ENCODE measurements around the gene TPMT. TPM values are rescaled to one million over a fixed set of nuclear protein-coding genes. Genes with fewer than 3 reads are reported as not detected.

TPMT gene
- polyA plus RNA-seq, 2 of the 4 experiments (the other 2 are of a cell fraction) = 11.2 to 16.5 TPM

DNA sequence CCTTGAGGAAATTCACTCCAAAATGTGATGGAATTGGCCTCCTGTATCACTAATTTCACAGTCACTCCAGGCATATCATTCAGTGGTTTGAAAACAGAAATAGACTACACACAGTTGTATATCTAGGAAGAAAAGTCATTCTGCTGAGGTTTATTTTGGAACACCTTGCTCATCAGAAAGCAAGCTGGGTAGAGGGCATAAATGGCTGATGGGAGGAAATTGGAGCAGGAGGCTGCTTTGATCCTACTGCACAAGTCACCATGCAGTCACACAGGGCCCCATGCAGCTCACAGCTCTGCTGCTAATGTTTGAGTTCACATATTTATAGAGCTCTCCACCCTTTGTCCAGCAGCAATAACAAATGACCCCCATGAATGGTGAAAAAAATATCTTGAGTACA lies 44.7 kb downstream of the TPMT start:
- Histone ChIP-seq H3K27ac (no peak overlapping the region), H3K4me1 (no peaks in the 10 kb centered on the region), H3K4me3 (no peak overlapping the region), H3K9me3 (peaks cover 10% of the 10 kb centered on the region), H3K4me2 (no peak overlapping the region)
- FAIRE-seq (no peak), DNase-seq (ENCODE audit: low read depth in 1 of 2, low spot score in 1 of 2) (no peak), ATAC-seq (no peak)
- ChIA-PET CTCF (no interaction called here), POLR2A (no interaction called here)
- TF ChIP-seq GATA3 (IDR thresholded peaks at IDR 0.05; ENCODE audit: borderline replicate concordance) (no peak), RAD21 (conservative IDR thresholded peaks at IDR 0.05 in 1 of 2, IDR thresholded peaks at IDR 0.05 in 1 of 2) (no peak), RARB (CRISPR knock-in tag; IDR thresholded peaks at IDR 0.05) (no peak), MAFK (IDR thresholded peaks at IDR 0.05; ENCODE audit: partially characterized antibody) (no peak), HES2 (IDR thresholded peaks at IDR 0.05) (no peak), KDM5A (IDR thresholded peaks at IDR 0.05) (no peak), NFE2L2 (conservative IDR thresholded peaks at IDR 0.05; ENCODE audit: low read length) (no peak), HOXB13 (CRISPR knock-in tag; IDR thresholded peaks at IDR 0.05; ENCODE audit: low read depth) (no peak), USF2 (IDR thresholded peaks at IDR 0.05) (no peak), MAX (IDR thresholded peaks at IDR 0.05) (no peak), CBX2 (IDR thresholded peaks at IDR 0.05; ENCODE audit: borderline replicate concordance, low read depth) (no peak), EP300 (IDR thresholded peaks at IDR 0.05) (no peak), HOXB5 (CRISPR knock-in tag; IDR thresholded peaks at IDR 0.05) (no peak), CHD4 (IDR thresholded peaks at IDR 0.05; ENCODE audit: borderline replicate concordance) (no peak), MYC (IDR thresholded peaks at IDR 0.05; ENCODE audit: borderline replicate concordance, low read length) (no peak)
- TF ChIP-seq, protein P1, sequence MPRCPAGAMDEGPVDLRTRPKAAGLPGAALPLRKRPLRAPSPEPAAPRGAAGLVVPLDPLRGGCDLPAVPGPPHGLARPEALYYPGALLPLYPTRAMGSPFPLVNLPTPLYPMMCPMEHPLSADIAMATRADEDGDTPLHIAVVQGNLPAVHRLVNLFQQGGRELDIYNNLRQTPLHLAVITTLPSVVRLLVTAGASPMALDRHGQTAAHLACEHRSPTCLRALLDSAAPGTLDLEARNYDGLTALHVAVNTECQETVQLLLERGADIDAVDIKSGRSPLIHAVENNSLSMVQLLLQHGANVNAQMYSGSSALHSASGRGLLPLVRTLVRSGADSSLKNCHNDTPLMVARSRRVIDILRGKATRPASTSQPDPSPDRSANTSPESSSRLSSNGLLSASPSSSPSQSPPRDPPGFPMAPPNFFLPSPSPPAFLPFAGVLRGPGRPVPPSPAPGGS (IDR thresholded peaks at IDR 0.05) = no peak
- TF ChIP-seq, protein P2, sequence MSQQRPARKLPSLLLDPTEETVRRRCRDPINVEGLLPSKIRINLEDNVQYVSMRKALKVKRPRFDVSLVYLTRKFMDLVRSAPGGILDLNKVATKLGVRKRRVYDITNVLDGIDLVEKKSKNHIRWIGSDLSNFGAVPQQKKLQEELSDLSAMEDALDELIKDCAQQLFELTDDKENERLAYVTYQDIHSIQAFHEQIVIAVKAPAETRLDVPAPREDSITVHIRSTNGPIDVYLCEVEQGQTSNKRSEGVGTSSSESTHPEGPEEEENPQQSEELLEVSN (IDR thresholded peaks at IDR 0.05; ENCODE audit: borderline replicate concordance, low read depth) = no peak
- TF ChIP-seq, protein P3, sequence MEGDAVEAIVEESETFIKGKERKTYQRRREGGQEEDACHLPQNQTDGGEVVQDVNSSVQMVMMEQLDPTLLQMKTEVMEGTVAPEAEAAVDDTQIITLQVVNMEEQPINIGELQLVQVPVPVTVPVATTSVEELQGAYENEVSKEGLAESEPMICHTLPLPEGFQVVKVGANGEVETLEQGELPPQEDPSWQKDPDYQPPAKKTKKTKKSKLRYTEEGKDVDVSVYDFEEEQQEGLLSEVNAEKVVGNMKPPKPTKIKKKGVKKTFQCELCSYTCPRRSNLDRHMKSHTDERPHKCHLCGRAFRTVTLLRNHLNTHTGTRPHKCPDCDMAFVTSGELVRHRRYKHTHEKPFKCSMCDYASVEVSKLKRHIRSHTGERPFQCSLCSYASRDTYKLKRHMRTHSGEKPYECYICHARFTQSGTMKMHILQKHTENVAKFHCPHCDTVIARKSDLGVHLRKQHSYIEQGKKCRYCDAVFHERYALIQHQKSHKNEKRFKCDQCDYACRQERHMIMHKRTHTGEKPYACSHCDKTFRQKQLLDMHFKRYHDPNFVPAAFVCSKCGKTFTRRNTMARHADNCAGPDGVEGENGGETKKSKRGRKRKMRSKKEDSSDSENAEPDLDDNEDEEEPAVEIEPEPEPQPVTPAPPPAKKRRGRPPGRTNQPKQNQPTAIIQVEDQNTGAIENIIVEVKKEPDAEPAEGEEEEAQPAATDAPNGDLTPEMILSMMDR (IDR thresholded peaks at IDR 0.05) = no peak

DNA sequence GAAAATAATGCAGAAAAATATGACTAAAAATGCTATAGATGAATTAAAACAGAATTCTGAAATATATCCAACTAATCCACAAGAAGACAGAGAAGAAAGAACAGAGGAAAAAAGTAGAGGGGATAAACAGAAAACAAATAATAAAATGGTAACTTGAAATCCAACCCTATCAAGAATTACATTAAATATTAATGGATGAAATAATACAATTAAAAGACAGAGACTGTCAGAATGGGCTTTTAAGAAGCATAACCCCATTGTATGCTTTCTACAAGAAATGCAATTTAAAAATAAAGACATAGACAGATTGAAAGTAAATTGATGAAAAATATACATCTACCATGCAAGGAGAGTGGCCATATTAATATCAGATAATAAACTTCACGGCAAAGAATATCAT lies 47.8 kb downstream of the TPMT start:
- Histone ChIP-seq H3K4me1 (no peaks in the 10 kb centered on the region), H3K9me3 (peaks cover 10% of the 10 kb centered on the region), H3K4me3 (no peak overlapping the region), H3K4me2 (no peak overlapping the region), H3K27ac (no peak overlapping the region)
- no peak for FAIRE-seq
- no peak for ATAC-seq
- ChIA-PET CTCF (interaction anchor here (1.0 kb wide), 1 partner anchor 15 kb away, joined by 5 read pairs; the partner anchor contains the start of gene NHLRC1), POLR2A (no interaction called here)
- WGBS (ENCODE audit: missing lambda C conversion rate) = 74% methylated on average over 1 of the region's 1 CpG
- no peak for DNase-seq (ENCODE audit: low read depth in 1 of 2, low spot score in 1 of 2)
- no peak for TF ChIP-seq EHF (CRISPR knock-in tag; IDR thresholded peaks at IDR 0.05)
- TF ChIP-seq ZC3H11A (IDR thresholded peaks at IDR 0.05) = no peak
- no peak for TF ChIP-seq SMC3 (IDR thresholded peaks at IDR 0.05)
- TF ChIP-seq HOXB5 (CRISPR knock-in tag; IDR thresholded peaks at IDR 0.05) = no peak
- no peak for TF ChIP-seq JUNB (IDR thresholded peaks at IDR 0.05)
- TF ChIP-seq, protein P1 (IDR thresholded peaks at IDR 0.05) = no peak
- no peak for TF ChIP-seq ZFP36 (IDR thresholded peaks at IDR 0.05; ENCODE audit: borderline replicate concordance, partially characterized antibody)
- no peak for TF ChIP-seq ZSCAN20 (CRISPR knock-in tag; IDR thresholded peaks at IDR 0.05)
- no peak for TF ChIP-seq NPAS2 (CRISPR knock-in tag; IDR thresholded peaks at IDR 0.05; ENCODE audit: borderline replicate concordance)
- TF ChIP-seq, protein P3 (IDR thresholded peaks at IDR 0.05) = no peak
- TF ChIP-seq FOXS1 (CRISPR knock-in tag; IDR thresholded peaks at IDR 0.05) = no peak
- TF ChIP-seq CBX2 (IDR thresholded peaks at IDR 0.05; ENCODE audit: borderline replicate concordance, low read depth) = no peak
- TF ChIP-seq MAX (IDR thresholded peaks at IDR 0.05) = no peak
- no peak for TF ChIP-seq MAZ (IDR thresholded peaks at IDR 0.05; ENCODE audit: borderline replicate concordance, low read depth, low read length)

All from A549 (cell line).